DLD1 (cell line): ENCODE data around the gene TRIM26.

Experiments used
- in situ Hi-C: cut with HindIII; loops from 2 replicates; pipeline ENCODE4 v1.10.0; 2017; ENCODE audit warnings: low sequenced_read_pairs

TRIM26 gene

DNA sequence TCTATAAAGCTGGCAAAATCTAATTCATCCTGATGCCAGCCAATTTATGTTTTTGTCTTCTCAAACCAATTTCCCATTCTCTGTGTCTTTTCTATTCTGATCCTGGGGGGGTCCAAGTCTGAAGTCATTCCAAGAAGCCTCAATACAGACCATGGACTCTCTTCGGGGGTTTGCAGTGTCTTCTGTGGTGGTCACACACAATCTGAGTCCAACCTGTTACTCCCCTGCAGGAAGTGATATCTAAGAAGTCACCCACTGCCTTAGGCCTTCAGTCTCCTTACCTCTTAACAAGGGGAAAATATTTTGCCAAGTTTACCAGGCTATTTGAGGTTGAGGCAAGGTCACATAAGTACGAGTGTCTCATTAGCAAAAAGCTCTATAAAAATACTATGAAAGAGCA, 1.9 kb downstream of the TRIM26 start:
- in situ Hi-C loops = no loop called here

DNA sequence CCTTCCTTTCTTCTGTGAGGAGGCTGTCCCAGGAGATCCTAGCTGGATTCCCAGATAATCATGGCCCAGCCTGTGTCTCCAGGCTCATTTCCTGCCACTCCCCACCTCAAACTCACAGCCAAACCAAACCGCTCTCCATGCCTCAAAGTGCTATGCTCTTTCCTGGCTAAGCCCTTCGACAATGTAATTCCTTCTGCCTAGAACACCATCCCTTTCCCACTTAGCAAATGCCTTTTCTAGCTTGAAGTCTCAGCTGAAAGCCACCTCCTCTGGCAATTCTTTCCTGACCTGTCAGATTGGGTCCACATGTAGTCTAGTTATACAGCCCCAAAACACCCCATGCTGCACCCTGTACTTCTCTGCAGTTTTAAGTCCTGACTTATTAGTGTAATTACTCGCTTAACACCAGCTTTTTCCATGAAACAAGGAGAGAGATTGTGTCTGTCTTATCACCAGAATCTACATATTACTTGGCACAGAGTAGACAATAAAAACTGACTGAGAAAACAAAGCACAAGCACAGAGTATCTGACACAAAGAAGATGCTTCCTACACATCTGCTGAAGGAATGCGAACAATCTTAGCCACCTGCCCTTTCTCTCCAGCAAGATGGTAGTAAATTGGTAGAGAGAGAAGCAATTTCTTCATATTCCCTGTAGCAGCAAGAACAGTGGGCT, 5.4 kb downstream of the TRIM26 start:
- in situ Hi-C loops = no loop called here

DNA sequence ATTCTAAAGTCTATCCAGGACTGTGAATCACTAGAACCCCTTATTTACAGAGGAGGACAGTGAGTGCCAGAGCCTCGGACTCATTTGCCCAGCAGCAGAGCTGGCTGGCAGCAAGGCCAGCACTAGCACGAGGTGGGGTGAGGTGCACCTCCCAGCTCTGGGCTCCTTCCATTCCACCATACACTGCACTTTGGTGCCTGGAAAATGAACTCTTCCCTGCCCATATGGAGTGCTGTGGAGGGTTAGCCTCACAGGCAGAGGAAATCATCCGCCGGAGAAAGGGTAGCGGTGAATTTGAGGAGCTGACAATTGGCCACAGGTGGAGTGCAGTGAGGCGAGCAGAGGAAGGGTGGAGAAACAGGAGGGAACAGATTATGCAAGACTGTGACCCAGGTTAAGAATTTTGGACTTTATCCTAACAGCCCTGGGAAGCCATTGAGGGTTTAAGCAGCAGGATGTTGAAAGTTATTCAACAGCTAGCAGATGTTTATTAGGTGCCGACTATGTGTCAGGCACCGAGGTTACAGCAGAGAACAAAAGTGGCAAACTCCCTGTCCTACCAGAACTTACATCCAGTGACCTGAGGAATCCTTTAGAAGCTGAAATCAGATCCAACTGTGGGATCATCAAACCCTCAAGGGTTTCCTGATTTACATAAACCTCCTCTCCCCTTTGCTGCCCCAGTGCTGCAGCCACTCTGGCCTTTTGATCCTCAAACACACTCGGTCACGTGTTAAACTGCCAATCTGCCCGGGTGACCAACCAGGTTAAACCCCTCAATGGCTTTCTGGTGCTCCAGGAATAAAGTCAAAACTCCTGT, 6.2 kb downstream of the TRIM26 start:
- in situ Hi-C loops = no loop called here

DNA sequence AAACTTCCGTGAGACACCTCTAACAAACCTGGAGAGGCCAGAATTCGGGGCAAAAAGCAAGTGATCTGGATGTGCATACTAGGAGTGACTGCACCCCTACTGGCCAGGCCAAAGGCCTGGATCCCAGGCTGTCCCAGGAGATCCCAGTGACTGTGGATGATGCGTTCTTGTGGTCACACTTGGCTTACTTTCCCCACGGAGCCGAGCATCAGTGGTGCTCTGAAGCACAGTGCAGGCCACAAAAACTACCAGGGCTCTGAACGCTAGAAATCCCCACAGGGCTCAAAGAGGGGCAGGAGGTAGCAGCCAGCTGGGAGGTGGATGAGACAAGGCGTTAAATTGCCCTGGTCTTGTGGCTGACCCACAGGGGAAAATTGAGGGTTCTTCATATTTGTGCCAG, 7.1 kb downstream of the TRIM26 start:
- in situ Hi-C loops = no loop called here

DNA sequence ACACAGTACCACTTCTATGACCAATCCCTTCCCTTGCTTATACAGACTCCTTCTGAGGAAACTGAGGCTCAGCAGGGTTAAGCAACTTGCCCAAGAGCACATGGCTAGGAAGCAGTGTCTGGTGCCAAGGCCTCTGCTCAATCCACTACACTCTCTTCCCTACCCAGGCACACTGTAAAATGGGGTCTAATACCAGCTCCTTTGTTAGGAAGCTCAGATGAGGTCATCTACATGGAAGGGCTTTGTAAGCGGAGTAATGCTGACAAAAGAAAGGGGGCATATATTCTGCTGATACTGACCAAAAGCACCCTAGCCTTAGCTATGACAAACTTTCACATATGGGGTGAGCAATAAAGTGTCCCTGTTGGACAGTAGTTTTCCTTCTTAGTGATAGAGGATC, 9.1 kb downstream of the TRIM26 start:
- in situ Hi-C loops = no loop called here

DNA sequence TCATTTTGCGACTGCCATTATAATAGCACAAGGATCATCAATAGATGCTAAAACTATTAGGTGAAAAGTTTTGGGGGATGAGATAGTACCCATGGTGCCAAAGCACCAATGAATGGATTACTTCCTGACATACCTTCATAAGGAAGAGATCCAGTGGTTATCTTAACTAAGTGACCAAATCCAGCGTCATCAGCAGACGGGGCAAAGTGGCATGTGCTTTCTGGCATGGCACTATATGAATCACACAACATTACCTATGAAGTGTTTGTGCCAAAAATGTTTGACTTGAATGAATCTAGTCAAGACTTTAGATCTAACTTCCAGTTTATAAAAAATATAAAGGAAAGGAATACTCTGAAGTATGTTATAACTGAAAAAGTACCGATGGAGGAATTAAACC, 10.8 kb downstream of the TRIM26 start:
- in situ Hi-C loops = no loop called here

DNA sequence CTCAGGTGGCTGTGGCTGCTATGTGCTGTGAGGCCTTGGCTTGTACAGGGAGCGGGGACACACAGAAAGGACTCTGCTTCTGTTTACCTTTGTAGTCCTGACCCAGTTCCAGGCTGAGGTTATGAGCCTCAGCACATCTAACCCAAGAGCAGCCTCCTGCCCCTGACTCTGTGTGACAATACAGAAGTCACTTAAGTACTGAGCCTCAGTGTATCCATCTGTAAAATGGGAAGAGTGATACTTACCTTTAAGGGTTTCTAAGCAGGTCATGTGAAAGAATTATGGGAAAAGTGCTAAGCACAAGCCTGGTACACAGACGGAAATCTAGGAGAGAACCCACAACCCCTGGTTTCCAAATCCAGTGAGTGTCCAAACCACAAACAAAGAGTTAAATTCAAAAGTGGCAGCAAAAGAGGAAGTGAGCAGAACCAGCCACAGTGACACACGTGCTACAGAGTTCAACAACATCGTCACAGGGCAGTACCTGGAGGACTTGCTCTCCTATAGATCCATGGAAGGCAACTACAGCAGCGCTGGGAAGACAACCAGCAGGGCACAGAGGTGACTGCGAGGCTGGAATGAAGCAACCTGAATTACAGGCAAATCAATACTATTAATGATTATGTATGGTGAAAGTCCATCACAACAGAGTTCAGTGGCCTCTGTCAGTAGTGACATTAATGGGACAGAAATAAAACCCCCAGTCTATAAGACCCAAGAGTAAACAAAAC, 12.5 kb downstream of the TRIM26 start:
- in situ Hi-C loops = no loop called here

DNA sequence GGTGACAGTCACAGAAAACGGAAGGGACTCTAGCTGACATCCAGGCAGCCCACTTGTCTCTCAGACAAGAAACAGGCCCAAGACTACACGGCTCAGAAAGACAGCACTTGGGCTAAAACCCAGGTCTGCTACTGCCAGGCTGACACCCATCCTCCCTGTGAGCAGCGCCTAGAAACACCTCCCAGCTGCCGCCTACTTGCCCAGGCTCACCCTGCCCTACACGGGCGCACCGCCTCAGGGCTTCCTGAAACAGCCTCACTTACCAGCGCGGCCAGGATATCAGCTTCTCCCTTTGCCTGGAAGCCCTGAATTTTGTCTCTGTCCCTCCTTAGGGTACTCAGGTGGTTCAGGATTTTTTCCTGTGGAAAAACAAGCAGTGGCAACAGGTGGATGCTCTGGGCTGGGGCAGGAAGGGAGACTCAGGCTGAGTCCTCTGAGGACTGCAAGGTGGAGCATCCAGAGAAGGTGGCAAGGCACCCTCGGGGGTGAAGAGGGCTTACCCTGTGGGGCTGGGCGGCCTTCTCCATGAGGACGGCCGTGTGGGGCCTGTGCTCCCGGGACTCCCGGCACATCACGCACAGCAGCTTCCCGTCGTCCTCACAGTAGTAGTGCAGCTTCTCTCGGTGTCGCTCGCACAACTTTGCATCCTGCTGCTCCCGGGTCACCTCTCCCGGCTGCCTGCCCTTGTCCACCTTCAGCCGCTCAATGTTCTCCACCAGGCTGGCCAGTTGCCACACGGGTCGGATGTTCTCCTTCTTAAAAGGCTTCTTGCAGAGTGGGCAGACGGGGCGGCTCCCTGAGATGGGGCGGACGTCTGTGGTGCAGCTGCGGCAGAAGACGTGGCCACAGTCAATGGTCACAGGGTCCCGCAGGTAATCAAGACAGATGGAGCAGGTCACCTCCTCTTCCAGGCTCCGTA, 14.8 kb downstream of the TRIM26 start:
- in situ Hi-C loops = loop anchor here (25.0 kb wide), 1 partner anchor 111 kb away; the partner anchor contains the start of gene RNF39

DNA sequence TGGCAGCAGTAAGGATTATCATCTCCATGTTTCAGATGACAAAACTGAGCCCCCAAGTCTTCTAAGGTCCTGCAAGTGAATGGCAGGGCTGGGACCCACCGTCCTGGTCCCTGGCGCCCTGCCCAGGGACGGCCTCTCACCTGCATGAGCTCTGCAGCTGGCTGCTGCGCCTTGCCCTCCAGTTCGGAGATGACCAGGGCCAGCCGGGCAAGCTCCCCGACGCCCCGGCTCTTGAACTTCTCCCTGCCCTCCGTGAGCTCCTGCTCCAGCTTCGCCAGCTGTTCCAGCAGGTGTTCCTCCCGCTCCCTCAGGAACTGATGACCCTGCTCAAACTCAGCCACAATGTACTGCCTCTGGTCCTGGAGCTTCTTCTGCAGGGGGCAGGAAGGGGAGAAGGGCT, 16.8 kb downstream of the TRIM26 start:
- in situ Hi-C loops = loop anchor here (25.0 kb wide), 1 partner anchor 109 kb away; the partner anchor contains the start of gene RNF39

DNA sequence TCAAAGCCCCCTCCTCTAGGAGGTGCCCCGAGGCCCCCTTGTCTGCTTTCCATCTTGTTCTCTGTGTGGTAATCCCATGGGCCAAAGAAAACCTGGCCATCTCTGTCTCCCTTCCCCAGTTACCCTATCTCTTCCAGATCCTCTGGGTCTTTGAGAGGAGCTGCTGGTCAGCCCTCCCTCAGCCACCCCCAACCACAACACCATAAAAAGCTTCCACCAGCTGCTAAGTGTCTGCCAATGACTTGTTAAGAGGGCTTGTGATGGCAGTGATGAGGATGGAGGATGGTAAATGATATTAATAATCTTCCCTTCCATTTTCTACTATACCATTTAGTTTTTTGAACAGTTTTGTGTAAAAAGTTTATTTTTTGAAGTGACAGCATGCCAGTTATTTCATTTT, 17.3 kb downstream of the TRIM26 start:
- in situ Hi-C loops = loop anchor here (25.0 kb wide), 1 partner anchor 109 kb away; the partner anchor contains the start of gene RNF39

DNA sequence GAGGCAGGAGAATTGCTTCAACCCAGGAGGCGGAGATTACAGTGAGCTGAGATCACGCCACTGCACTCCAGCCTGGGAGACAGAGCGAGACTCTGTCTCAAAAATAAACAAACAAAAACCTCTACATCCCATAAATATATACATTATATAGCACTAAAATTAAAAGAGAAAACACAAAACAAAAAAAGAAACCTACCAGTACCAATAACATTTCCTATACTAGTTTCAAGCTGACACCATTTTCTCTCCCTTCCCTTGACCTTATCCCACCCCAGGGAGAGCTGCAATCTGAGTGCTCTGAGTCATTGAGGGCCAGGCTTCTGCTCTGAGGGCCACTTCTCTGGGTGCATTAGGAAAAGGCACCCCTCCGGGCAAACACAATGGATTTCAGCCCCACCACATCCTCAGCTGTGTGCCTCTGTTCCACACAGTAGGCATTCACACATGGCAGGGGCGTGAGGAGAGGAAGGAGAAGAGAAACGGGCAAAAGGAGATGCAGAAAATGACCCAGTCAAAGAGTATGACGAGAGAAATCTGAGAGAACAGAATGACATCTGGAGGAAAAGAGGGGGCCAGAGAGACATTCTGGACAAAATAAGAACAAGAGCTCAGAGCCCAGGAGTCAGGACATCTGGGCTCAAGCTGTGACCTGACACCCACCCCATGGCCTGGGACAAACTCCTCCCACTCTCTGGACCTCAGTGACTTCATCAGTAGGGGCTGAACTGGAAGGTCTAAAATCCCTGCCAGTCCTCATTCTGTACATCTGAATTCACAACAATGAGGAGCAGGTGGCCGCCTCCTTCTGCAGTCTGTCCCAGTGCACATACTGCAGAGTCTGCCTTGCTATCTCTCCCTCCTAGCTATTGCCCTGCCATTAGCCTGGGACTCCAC, 18.2 kb downstream of the TRIM26 start:
- in situ Hi-C loops = loop anchor here (25.0 kb wide), 1 partner anchor 108 kb away; the partner anchor contains the start of gene RNF39

DNA sequence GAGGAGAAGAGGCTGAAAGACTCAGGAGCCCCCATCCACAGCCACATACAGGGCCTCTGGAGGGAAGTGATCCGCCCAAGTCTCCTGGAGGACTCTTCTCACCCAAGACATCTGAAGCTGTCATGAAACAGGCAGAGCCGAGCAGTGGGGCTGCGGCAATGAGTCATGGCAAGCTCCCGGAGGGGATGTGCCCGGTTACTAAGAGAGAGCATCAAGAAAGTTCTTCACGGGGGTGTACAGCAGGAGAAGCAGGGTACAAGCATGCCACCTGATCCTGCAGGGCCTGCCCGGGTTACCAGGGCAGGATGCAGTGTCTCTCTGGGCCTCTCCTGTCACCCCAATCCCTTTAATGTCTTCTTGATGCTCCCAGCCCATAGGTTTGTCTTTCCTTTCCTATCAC, 21.1 kb downstream of the TRIM26 start:
- in situ Hi-C loops = loop anchor here (25.0 kb wide), 1 partner anchor 105 kb away; the partner anchor contains the start of gene RNF39

DNA sequence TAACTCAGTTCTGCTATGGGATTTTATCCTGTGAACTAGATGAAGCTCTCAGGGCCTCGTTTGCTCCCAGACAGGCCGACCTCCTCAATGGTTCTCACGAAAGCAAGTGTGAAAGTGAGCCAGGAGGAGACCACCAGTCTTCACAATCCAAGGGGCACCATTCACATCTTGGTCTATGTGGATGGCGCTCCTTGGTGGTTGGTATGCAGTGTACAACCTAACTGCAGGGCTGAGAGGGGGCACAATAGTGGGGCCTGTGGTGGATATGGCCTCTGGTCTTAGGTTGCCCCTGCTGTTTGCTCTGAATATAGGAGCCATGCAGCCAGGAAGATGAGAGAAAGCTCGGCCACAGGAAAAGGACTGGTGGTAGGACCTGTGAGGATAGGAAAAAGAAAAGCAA, 24.7 kb downstream of the TRIM26 start:
- in situ Hi-C loops = loop anchor here (25.0 kb wide), 1 partner anchor 101 kb away; the partner anchor contains the start of gene RNF39

DNA sequence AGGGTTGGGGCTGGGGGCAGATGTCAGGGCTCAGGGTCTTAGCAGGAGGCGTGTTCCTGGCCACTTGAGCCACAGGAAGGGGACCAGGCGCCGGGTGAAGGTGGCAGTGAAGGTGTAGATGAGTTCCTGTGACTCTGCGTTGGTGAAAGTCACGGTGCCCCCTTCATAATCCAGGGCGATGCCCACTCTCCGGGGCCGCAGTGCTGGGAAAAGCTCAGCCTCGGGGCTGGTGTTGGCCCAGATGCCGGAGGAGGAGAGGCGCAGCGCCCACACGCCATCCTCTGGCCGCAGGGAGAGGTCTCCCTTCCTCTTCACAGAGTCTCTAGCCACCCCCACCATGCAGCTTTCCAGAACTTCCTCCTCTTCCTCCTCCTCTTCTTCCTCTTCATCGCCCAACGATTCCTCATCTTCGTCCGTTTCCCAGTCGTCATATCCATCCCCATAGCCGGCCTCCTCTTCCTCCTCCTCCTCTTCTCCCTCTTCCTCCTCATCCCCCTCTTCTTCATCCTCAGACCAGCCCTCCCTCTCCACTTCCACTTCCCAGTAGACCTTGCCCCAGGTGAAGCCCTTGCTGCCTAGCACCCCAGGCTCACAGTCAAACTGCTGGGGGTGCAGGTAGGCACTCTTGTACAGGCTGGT, 27.2 kb downstream of the TRIM26 start:
- in situ Hi-C loops = loop anchor here (25.0 kb wide), 1 partner anchor 99 kb away; the partner anchor contains the start of gene RNF39

DNA sequence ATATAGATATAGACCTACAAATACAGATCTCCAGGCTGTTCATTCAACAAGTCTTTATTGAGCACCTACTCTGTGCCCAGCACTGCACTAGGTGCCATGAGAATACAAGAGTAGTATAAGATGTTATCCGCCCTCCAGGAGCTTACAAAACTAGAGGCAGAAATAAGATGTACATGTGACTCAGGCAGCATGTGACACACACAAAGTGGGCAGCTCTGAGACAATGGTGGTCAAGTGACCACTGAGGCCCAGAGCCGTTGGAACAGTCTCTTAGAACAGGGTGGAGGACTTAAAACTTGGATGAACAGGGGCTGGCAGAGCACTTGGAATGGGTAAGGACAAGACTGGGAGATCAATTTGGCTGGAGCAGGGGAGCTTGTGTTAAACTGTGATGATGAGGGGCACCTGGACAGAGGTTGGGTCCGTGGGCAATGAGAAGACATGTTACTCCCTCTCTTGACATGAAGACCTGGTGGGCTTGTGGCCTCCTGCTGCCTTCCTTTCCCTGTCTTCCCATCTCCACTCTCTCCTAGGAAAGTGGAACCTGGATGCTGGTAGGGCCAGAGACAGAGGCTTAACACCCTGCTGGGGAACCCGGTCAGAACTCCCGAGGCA, 28.7 kb downstream of the TRIM26 start:
- in situ Hi-C loops = loop anchor here (25.0 kb wide), 1 partner anchor 97 kb away; the partner anchor contains the start of gene RNF39

DNA sequence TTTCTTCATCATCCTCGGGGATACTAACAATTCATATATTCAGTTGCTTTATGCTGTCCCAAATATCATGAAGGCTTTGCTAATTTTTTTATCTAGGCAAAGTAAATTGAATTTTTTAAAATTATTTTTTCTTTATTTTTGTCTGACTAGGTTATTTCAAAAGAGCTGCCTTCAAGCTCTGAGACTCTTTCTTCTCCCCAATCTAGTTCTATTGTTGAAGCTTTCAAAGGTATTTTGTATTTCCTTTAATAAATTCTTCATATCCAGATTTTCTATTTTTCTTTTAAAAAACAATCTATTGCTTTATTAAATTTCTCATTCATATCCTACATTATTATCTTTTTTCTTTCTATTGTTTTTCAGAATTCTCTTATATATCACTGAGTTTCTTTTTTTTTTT, 33.1 kb downstream of the TRIM26 start:
- in situ Hi-C loops = loop anchor here (25.0 kb wide), 1 partner anchor 93 kb away; the partner anchor contains the start of gene RNF39

DNA sequence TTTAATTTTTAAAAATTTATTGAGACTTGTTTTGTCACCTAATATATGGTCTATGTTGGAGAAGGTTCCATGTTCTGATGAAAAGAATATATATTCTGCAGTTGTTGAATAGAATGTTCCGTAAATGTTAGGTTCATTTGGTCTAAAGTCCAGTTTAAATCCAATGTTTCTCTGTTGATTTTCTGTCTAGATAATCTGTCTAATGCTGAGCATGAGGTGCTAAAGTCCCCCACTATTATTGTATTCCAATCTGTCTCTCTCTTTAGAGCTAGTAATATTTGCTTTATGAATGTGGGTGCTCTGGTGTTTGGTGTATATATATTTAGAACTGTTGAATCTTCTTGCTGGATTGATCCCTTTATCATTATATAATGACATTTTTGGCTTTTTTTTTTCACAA, 34.4 kb downstream of the TRIM26 start:
- in situ Hi-C loops = loop anchor here (25.0 kb wide), 1 partner anchor 92 kb away; the partner anchor contains the start of gene RNF39

DNA sequence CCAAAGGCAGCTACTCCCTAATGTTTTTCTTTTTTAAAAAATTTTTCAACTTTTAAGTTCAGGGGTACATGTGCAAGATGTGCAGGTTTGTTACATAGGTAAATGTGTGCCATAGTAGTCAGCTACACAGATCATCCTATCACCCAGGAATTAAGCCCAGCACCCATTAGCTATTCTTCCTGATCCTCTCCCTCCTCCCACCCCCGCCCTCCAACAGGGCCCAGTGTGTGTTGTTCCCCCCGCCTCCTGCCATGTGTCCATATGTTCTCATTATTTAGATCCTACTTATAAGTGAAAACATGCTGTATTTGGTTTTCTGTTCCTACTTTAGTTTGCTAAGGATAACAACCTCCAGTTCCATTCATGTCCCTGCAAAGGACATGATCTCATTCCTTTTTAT, 37.4 kb downstream of the TRIM26 start:
- in situ Hi-C loops = loop anchor here (25.0 kb wide), 1 partner anchor 88 kb away; the partner anchor contains the start of gene RNF39
